GM23338 (cell line): ENCODE results near the gene NPFF. TPM values are rescaled to one million over a fixed set of nuclear protein-coding genes. Genes with fewer than 3 reads are reported as not detected.

ENCODE experiments used
- ATAC-seq: fragments of 200-7000 bp; cut with Tn5 transposase; 3 replicates; pipeline ENCODE4 v1.9.1; 2020
- DNase-seq: peaks from one replicate; pipeline ENCODE4 v3.0.0-alpha.2; 2015; ENCODE audit warnings: low spot score
- H2AFZ ChIP-seq: fragments of 200-600 bp; sonication (generic); 2 replicates; pipeline ENCODE4 v1.8.0; 2016; ENCODE audit warnings: antibody characterized with exemption, mild to moderate bottlenecking, moderate library complexity
- H3F3A ChIP-seq: fragments of 200-600 bp; sonication (generic); replicated peaks from 2 replicates; pipeline ENCODE4 v1.8.0; 2017; ENCODE audit warnings: antibody characterized with exemption, mixed run types, low read depth
- H3K27ac ChIP-seq: fragments of 200-600 bp; sonication (generic); 2 replicates; pipeline ENCODE4 v1.6.1; 2016; ENCODE audit warnings: low read depth
- H3K27me3 ChIP-seq: fragments of 200-600 bp; sonication (generic); 2 replicates; pipeline ENCODE4 v1.8.0; 2016; ENCODE audit warnings: mild to moderate bottlenecking, mixed run types, moderate library complexity; ENCODE audit not compliant: insufficient read depth
- H3K36me3 ChIP-seq: fragments of 200-600 bp; sonication (generic); 2 replicates; pipeline ENCODE4 v1.8.0; 2016; ENCODE audit warnings: mild to moderate bottlenecking; ENCODE audit not compliant: insufficient read depth
- H3K4me1 ChIP-seq: fragments of 200-600 bp; sonication (generic); 2 replicates; pipeline ENCODE4 v1.8.0; 2016; ENCODE audit warnings: mild to moderate bottlenecking, moderate library complexity; ENCODE audit not compliant: insufficient read depth
- H3K4me2 ChIP-seq: fragments of 200-600 bp; sonication (generic); 2 replicates; pipeline ENCODE4 v1.7.1; 2017; ENCODE audit warnings: mixed run types
- H3K4me3 ChIP-seq: fragments of 200-600 bp; sonication (generic); 2 replicates; pipeline ENCODE4 v1.6.1; 2016; ENCODE audit warnings: mixed run types
- H3K79me2 ChIP-seq: fragments of 200-600 bp; sonication (generic); replicated peaks from 2 replicates; pipeline ENCODE4 v1.8.0; 2017; ENCODE audit warnings: mild to moderate bottlenecking; ENCODE audit not compliant: insufficient read depth
- H3K9me2 ChIP-seq: fragments of 200-600 bp; sonication (generic); 2 replicates; pipeline ENCODE4 v1.8.0; 2017; ENCODE audit not compliant: insufficient read depth
- H4K20me1 ChIP-seq: fragments of 200-600 bp; sonication (generic); replicated peaks from 2 replicates; pipeline ENCODE4 v1.8.0; 2017; ENCODE audit warnings: mild to moderate bottlenecking; ENCODE audit not compliant: insufficient read depth
- H3K27ac Mint-ChIP-seq: 2 replicates; pipeline ENCODE4 v1.8.0; 2020; ENCODE audit warnings: inconsistent platforms, mild to moderate bottlenecking, moderate library complexity, mixed read lengths
- H3K27me3 Mint-ChIP-seq: 3 replicates; pipeline ENCODE4 v1.8.0; 2022; ENCODE audit warnings: low read depth, mild to moderate bottlenecking, moderate library complexity, mixed read lengths, inconsistent platforms; ENCODE audit not compliant: insufficient read depth, poor library complexity
- H3K36me3 Mint-ChIP-seq: 3 replicates; pipeline ENCODE4 v1.8.0; 2021; ENCODE audit warnings: low read depth, mild to moderate bottlenecking, inconsistent platforms, moderate library complexity, mixed read lengths
- H3K4me1 Mint-ChIP-seq: 3 replicates; pipeline ENCODE4 v1.8.0; 2020; ENCODE audit warnings: mild to moderate bottlenecking, inconsistent platforms, mixed read lengths
- H3K4me3 Mint-ChIP-seq: 3 replicates; pipeline ENCODE4 v1.8.0; 2021; ENCODE audit warnings: moderate library complexity, mild to moderate bottlenecking, inconsistent platforms, mixed read lengths
- H3K9me3 Mint-ChIP-seq: 3 replicates; pipeline ENCODE4 v1.8.0; 2020; ENCODE audit warnings: moderate library complexity, mild to moderate bottlenecking, inconsistent platforms, mixed read lengths
- CREB1 ChIP-seq: fragments of 250-450 bp; sonication (Bioruptor Pico); IDR thresholded peaks from 2 replicates; pipeline ENCODE4 v1.5.0; 2020; ENCODE audit warnings: low read depth, mild to moderate bottlenecking, moderate library complexity
- CTCF ChIP-seq, 2 experiments: fragments of 200-600 bp in 1 of 2; sonication (generic) in 1 of 2; conservative IDR thresholded peaks; 2 replicates each; pipeline versions ENCODE4 v1.5.1 to v1.6.1; 2016 to 2017; ENCODE audit warnings: antibody characterized with exemption in 2 of 2, low read depth in 2 of 2, mild to moderate bottlenecking in 2 of 2, moderate library complexity in 1 of 2
- ETS1 ChIP-seq: IDR thresholded peaks from 2 replicates; pipeline ENCODE4 v1.6.1; 2016; ENCODE audit warnings: antibody characterized with exemption
- EZH2 ChIP-seq: fragments of 200-600 bp; sonication (generic); IDR thresholded peaks from one replicate; pipeline ENCODE4 v1.8.0; 2017; ENCODE audit warnings: antibody characterized with exemption, mild to moderate bottlenecking, low read depth; ENCODE audit not compliant: unreplicated experiment
- EZH2phosphoT487 ChIP-seq: fragments of 200-600 bp; sonication (generic); IDR thresholded peaks from one replicate; pipeline ENCODE4 v1.8.1; 2018; ENCODE audit warnings: antibody characterized with exemption; ENCODE audit not compliant: unreplicated experiment
- JUNB ChIP-seq: IDR thresholded peaks from one replicate; pipeline ENCODE4 v1.6.1; 2016; ENCODE audit warnings: antibody characterized with exemption; ENCODE audit not compliant: unreplicated experiment
- NANOG ChIP-seq: IDR thresholded peaks from 2 replicates; pipeline ENCODE4 v1.6.1; 2016; ENCODE audit warnings: antibody characterized with exemption, borderline replicate concordance
- POLR2AphosphoS5 ChIP-seq: IDR thresholded peaks from 2 replicates; pipeline ENCODE4 v1.6.1; 2016; ENCODE audit warnings: antibody characterized with exemption, low read depth
- STAT1 ChIP-seq: IDR thresholded peaks from one replicate; pipeline ENCODE4 v1.6.1; 2016; ENCODE audit warnings: antibody characterized with exemption; ENCODE audit not compliant: unreplicated experiment
- ZNF114 ChIP-seq: fragments of 250-450 bp; sonication (Bioruptor Pico); IDR thresholded peaks from 2 replicates; pipeline ENCODE4 v1.5.0; 2020; ENCODE audit warnings: mild to moderate bottlenecking, moderate library complexity
- ZNF331 ChIP-seq: fragments of 250-450 bp; sonication (Bioruptor Pico); IDR thresholded peaks from 2 replicates; pipeline ENCODE4 v1.5.0; 2020; ENCODE audit warnings: low read depth, mild to moderate bottlenecking, moderate library complexity
- ZNF462 ChIP-seq: fragments of 250-450 bp; sonication (Bioruptor Pico); IDR thresholded peaks from 2 replicates; pipeline ENCODE4 v1.5.0; 2020; ENCODE audit warnings: mild to moderate bottlenecking, moderate library complexity
- polyA plus RNA-seq: library from polyadenylated mRNA; unstranded; fragments of >200 nt; fragmentation: Nextera tagmentation; extraction: Ambion mirVana; gene quantifications from 2 replicates; pipeline ENCODE4 v1.2.1, GENCODE V29; 2016
- total RNA-seq: library from RNA; depleted of rRNA; stranded (reverse); fragments of >200 nt; shearing (Covaris generic); gene quantifications from 2 replicates; pipeline ENCODE4 v1.2.3, GENCODE V29; 2014
- TF ChIP-seq, protein P1 (sequence below): IDR thresholded peaks from one replicate; pipeline ENCODE4 v1.6.1; 2018; ENCODE audit warnings: antibody characterized with exemption; ENCODE audit not compliant: unreplicated experiment

Gene NPFF
- total and polyA plus RNA-seq, 2 experiments from 2014 or later, result 0.69 to 0.71 TPM

- H2AFZ ChIP-seq, result no peak overlapping the region
- Mint-ChIP-seq H3K27me3 (peaks cover 2% of the 10 kb centered on the region), H3K4me3 (no peak overlapping the region), H3K36me3 (peaks cover 12% of the 10 kb centered on the region), H3K4me1 (no peaks in the 10 kb centered on the region), H3K27ac (no peak overlapping the region), H3K9me3 (no peaks in the 10 kb centered on the region)
- no peak for ATAC-seq
- H4K20me1 ChIP-seq, result no peaks in the 10 kb centered on the region; the same call in none of the 2 replicates
- H3F3A ChIP-seq, result no peaks in the 10 kb centered on the region
- no peaks in the 10 kb centered on the region for H3K9me2 ChIP-seq
- no peaks in the 10 kb centered on the region; the same call in 1 of the 2 replicates for H3K36me3 ChIP-seq
- no peaks in the 10 kb centered on the region for H3K4me1 ChIP-seq
- no peak overlapping the region for H3K4me3 ChIP-seq
- no peak overlapping the region for H3K27ac ChIP-seq
- no peak overlapping the region for H3K4me2 ChIP-seq
- H3K27me3 ChIP-seq, result no peaks in the 10 kb centered on the region
- DNase-seq, result no peak
- H3K79me2 ChIP-seq, result no peaks in the 10 kb centered on the region
- TF ChIP-seq EZH2phosphoT487 (no peak), POLR2AphosphoS5 (no peak), JUNB (no peak), NANOG (no peak), EZH2 (no peak), CREB1 (no peak), CTCF (conservative IDR thresholded peaks at IDR 0.05; ENCODE audit: low read depth in 2 of 2) (no peak), ZNF114 (CRISPR knock-in tag) (no peak), ZNF331 (CRISPR knock-in tag) (no peak), ETS1 (no peak), ZNF462 (CRISPR knock-in tag) (no peak), STAT1 (no peak)
- TF ChIP-seq, protein P1, sequence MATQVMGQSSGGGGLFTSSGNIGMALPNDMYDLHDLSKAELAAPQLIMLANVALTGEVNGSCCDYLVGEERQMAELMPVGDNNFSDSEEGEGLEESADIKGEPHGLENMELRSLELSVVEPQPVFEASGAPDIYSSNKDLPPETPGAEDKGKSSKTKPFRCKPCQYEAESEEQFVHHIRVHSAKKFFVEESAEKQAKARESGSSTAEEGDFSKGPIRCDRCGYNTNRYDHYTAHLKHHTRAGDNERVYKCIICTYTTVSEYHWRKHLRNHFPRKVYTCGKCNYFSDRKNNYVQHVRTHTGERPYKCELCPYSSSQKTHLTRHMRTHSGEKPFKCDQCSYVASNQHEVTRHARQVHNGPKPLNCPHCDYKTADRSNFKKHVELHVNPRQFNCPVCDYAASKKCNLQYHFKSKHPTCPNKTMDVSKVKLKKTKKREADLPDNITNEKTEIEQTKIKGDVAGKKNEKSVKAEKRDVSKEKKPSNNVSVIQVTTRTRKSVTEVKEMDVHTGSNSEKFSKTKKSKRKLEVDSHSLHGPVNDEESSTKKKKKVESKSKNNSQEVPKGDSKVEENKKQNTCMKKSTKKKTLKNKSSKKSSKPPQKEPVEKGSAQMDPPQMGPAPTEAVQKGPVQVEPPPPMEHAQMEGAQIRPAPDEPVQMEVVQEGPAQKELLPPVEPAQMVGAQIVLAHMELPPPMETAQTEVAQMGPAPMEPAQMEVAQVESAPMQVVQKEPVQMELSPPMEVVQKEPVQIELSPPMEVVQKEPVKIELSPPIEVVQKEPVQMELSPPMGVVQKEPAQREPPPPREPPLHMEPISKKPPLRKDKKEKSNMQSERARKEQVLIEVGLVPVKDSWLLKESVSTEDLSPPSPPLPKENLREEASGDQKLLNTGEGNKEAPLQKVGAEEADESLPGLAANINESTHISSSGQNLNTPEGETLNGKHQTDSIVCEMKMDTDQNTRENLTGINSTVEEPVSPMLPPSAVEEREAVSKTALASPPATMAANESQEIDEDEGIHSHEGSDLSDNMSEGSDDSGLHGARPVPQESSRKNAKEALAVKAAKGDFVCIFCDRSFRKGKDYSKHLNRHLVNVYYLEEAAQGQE, result no peak
These were observed 15.8 kb upstream of the NPFF start for GRCh38 chr12:53523131-53523530.
